ENCODE measurements around the gene RSF1. TPM values are rescaled to one million over a fixed set of nuclear protein-coding genes. Genes with fewer than 3 reads are reported as not detected.
"Not testable (repeated sequence)": the region's sequence is repeated elsewhere in the genome, so short reads cannot be mapped to it uniquely, and the experiment has no call there.

RSF1 gene
- total and polyA plus RNA-seq, 2 experiments from 2014 or later, result 51.2 to 188 TPM

- TF ChIP-seq NANOG (IDR thresholded peaks at IDR 0.05; ENCODE audit: borderline replicate concordance), result no peak
Observed at GRCh38 chr11:77865805-77866204, 45.3 kb upstream of the RSF1 start (continued).

GRCh38 chr11:77861444-77861843 lies 40.9 kb upstream of the RSF1 start:
- Mint-ChIP-seq H3K36me3 (ENCODE audit: low read depth) (peaks cover 12% of the 10 kb centered on the region), H3K9me3 (peaks cover 10% of the 10 kb centered on the region)
- not testable (repeated sequence) for DNase-seq (ENCODE audit: low spot score); H3K4me3 Mint-ChIP-seq; H3K27ac Mint-ChIP-seq; H3K4me3 ChIP-seq; H3K27ac ChIP-seq (ENCODE audit: low read depth); H4K20me1 ChIP-seq (replicated peaks; ENCODE audit: insufficient read depth); H3K4me2 ChIP-seq; H2AFZ ChIP-seq; H3K27me3 Mint-ChIP-seq (ENCODE audit: insufficient read depth, low read depth, poor library complexity); H3K27me3 ChIP-seq (ENCODE audit: insufficient read depth); H3F3A ChIP-seq (replicated peaks; ENCODE audit: low read depth); H3K4me1 Mint-ChIP-seq; H3K9me2 ChIP-seq (ENCODE audit: insufficient read depth); H3K79me2 ChIP-seq (replicated peaks; ENCODE audit: insufficient read depth); H3K4me1 ChIP-seq (ENCODE audit: insufficient read depth); ATAC-seq; H3K36me3 ChIP-seq (ENCODE audit: insufficient read depth)

GRCh38 chr11:77857906-77858457 lies 37.5 kb upstream of the RSF1 start:
- not testable (repeated sequence) for H3K27me3 Mint-ChIP-seq (ENCODE audit: insufficient read depth, low read depth, poor library complexity)

GRCh38 chr11:77854838-77855237 lies 34.3 kb upstream of the RSF1 start:
- Mint-ChIP-seq H3K27me3 (ENCODE audit: insufficient read depth, low read depth, poor library complexity) (peaks cover 6% of the 10 kb centered on the region), H3K4me1 (no peaks in the 10 kb centered on the region), H3K27ac (no peak overlapping the region), H3K4me3 (no peak overlapping the region), H3K36me3 (ENCODE audit: low read depth) (peaks cover 60% of the 10 kb centered on the region), H3K9me3 (peaks cover 49% of the 10 kb centered on the region)
- Histone ChIP-seq H3F3A (replicated peaks; ENCODE audit: low read depth) (no peaks in the 10 kb centered on the region), H2AFZ (no peak overlapping the region), H3K27ac (ENCODE audit: low read depth) (no peak overlapping the region), H3K79me2 (replicated peaks; ENCODE audit: insufficient read depth) (no peaks in the 10 kb centered on the region), H3K4me3 (no peak overlapping the region), H3K36me3 (ENCODE audit: insufficient read depth) (peaks cover 6% of the 10 kb centered on the region), H4K20me1 (replicated peaks; ENCODE audit: insufficient read depth) (no peaks in the 10 kb centered on the region), H3K4me2 (no peak overlapping the region), H3K4me1 (ENCODE audit: insufficient read depth) (no peaks in the 10 kb centered on the region), H3K9me2 (ENCODE audit: insufficient read depth) (peaks cover 5% of the 10 kb centered on the region; the same call in 1 of the 2 replicates), H3K27me3 (ENCODE audit: insufficient read depth) (no peaks in the 10 kb centered on the region)
- no peak for TF ChIP-seq REST (IDR thresholded peaks at IDR 0.05; ENCODE audit: unreplicated experiment)
- TF ChIP-seq ZNF462 (CRISPR knock-in tag; IDR thresholded peaks at IDR 0.05), result no peak
- TF ChIP-seq ZNF331 (CRISPR knock-in tag; IDR thresholded peaks at IDR 0.05; ENCODE audit: low read depth), result no peak
- no peak for TF ChIP-seq POLR2AphosphoS5 (IDR thresholded peaks at IDR 0.05; ENCODE audit: low read depth)
- peak; percentile 16 for DNase-seq (ENCODE audit: low spot score)
- no peak for ATAC-seq

More at GRCh38 chr11:77857906-77858457, 37.5 kb upstream of the RSF1 start:
- H3K4me1 ChIP-seq (ENCODE audit: insufficient read depth); H3K27ac Mint-ChIP-seq; ATAC-seq; H4K20me1 ChIP-seq (replicated peaks; ENCODE audit: insufficient read depth); DNase-seq (ENCODE audit: low spot score); H3K27me3 ChIP-seq (ENCODE audit: insufficient read depth); H3F3A ChIP-seq (replicated peaks; ENCODE audit: low read depth); H3K4me1 Mint-ChIP-seq; H3K79me2 ChIP-seq (replicated peaks; ENCODE audit: insufficient read depth); H3K4me3 ChIP-seq; H3K4me3 Mint-ChIP-seq; H2AFZ ChIP-seq; H3K27ac ChIP-seq (ENCODE audit: low read depth); H3K36me3 ChIP-seq (ENCODE audit: insufficient read depth); H3K4me2 ChIP-seq; H3K9me2 ChIP-seq (ENCODE audit: insufficient read depth): not testable (repeated sequence)
- peaks cover 45% of the 10 kb centered on the region for H3K36me3 Mint-ChIP-seq (ENCODE audit: low read depth)
- peaks cover 44% of the 10 kb centered on the region for H3K9me3 Mint-ChIP-seq

Measured in GM23338 (cell line).